B cell (primary cell): ENCODE measurements around the gene SH3RF3. TPM values are rescaled to one million over a fixed set of nuclear protein-coding genes. Genes with fewer than 3 reads are reported as not detected.

ENCODE experiments used
- ATAC-seq: fragments of 200-7000 bp; cut with Tn5 transposase; one replicate; pipeline ENCODE4 v1.10.0; 2021; ENCODE audit warnings: low read depth, mild to moderate bottlenecking, moderate number of reproducible peaks, moderate library complexity
- CTCF ChIA-PET: fragments of 350-600 bp; sonication (Branson Sonifier 250); formaldehyde crosslinking; loops from one replicate; lab custom pipeline; 2021; ENCODE audit warnings: antibody characterized with exemption, inconsistent platforms; lab: Charles Lee
- POLR2A ChIA-PET: fragments of 350-600 bp; sonication (Branson Sonifier 250); formaldehyde crosslinking; loops from one replicate; lab custom pipeline; 2021; ENCODE audit warnings: antibody characterized with exemption; lab: Charles Lee
- DNase-seq: peaks from one replicate; pipeline ENCODE4 v3.0.0; 2013
- H2AFZ ChIP-seq: 2 replicates; pipeline ENCODE4 v1.6.1; 2012; ENCODE audit warnings: mild to moderate bottlenecking, low read depth, low read length; ENCODE audit not compliant: insufficient read depth, poor library complexity, severe bottlenecking
- H3K27ac ChIP-seq, 2 donors: 1 replicate in 1 of 2; 2 replicates in 1 of 2; pipeline ENCODE4 v1.5.1; 2012 to 2013; ENCODE audit warnings: low read length in 2 of 2, mild to moderate bottlenecking in 2 of 2, moderate library complexity in 1 of 2
- H3K27me3 ChIP-seq, 4 experiments: fragments of 200-600 bp in 1 of 4; sonication (generic) in 1 of 4; replicated peaks in 1 of 4; 1 replicate in 2 of 4; 2 replicates in 2 of 4; pipeline versions ENCODE4 v1.6.1 to v1.7.0; 2013 to 2016; ENCODE audit warnings: low read length in 3 of 4, mild to moderate bottlenecking in 2 of 4, mixed read lengths in 1 of 4, moderate library complexity in 1 of 4; ENCODE audit not compliant: insufficient read depth in 4 of 4, control insufficient read depth in 3 of 4; ENCODE audit errors: control extremely low read depth in 1 of 4
- H3K36me3 ChIP-seq, 2 experiments: replicated peaks in 1 of 2; 1 replicate in 1 of 2; 2 replicates in 1 of 2; pipeline versions ENCODE4 v1.6.1 to v1.7.1; 2013; ENCODE audit warnings: low read length in 1 of 2; ENCODE audit not compliant: insufficient read depth in 2 of 2, control insufficient read depth in 1 of 2; ENCODE audit errors: control extremely low read depth in 1 of 2, extremely low read depth in 1 of 2
- H3K4me1 ChIP-seq, 2 donors: fragments of 200-600 bp in 1 of 2; sonication (generic) in 1 of 2; 1 replicate in 1 of 2; 2 replicates in 1 of 2; pipeline versions ENCODE4 v1.5.1 to v1.6.1; 2013 to 2017; ENCODE audit warnings: low read length in 2 of 2; ENCODE audit not compliant: control insufficient read depth in 2 of 2, insufficient read depth in 2 of 2
- H3K4me2 ChIP-seq: replicated peaks from 2 replicates; pipeline ENCODE3; 2012; ENCODE audit warnings: mild to moderate bottlenecking, low read depth, low read length; ENCODE audit not compliant: poor library complexity, severe bottlenecking
- H3K4me3 ChIP-seq, 5 experiments: fragments of 200-600 bp in 1 of 5; sonication (generic) in 1 of 5; 1 replicate in 3 of 5; 2 replicates in 2 of 5; pipeline versions ENCODE4 v1.5.1 to v1.7.0; 2011 to 2016; ENCODE audit warnings: low read length in 4 of 5, mild to moderate bottlenecking in 4 of 5, low read depth in 2 of 5, control low read depth in 1 of 5, moderate library complexity in 1 of 5; ENCODE audit not compliant: insufficient read depth in 1 of 5; ENCODE audit errors: control extremely low read depth in 1 of 5, extremely low read depth in 1 of 5
- H3K79me2 ChIP-seq: fragments of 200-600 bp; sonication (generic); one replicate; pipeline ENCODE4 v1.6.0; 2016; ENCODE audit warnings: low read length; ENCODE audit not compliant: control insufficient read depth, insufficient read depth
- H3K9ac ChIP-seq: fragments of 200-600 bp; sonication (generic); 2 replicates; pipeline ENCODE4 v1.6.1; 2017; ENCODE audit warnings: mild to moderate bottlenecking, low read length, moderate library complexity
- H3K9me3 ChIP-seq, 3 donors: one replicate each; pipeline versions ENCODE4 v1.6.1 to v1.7.1; 2013; ENCODE audit warnings: low read length in 2 of 3; ENCODE audit not compliant: control insufficient read depth in 2 of 3, insufficient read depth in 1 of 3; ENCODE audit errors: control extremely low read depth in 1 of 3
- H4K20me1 ChIP-seq: 2 replicates; pipeline ENCODE4 v1.6.0; 2012; ENCODE audit warnings: mild to moderate bottlenecking, low read length; ENCODE audit not compliant: insufficient read depth, control insufficient read depth, poor library complexity, severe bottlenecking
- H3K27ac Mint-ChIP-seq: one replicate; pipeline ENCODE4 v1.8.0; 2021; ENCODE audit warnings: mixed read lengths
- H3K27me3 Mint-ChIP-seq: one replicate; pipeline ENCODE4 v1.8.0; 2021; ENCODE audit warnings: mixed read lengths
- H3K4me1 Mint-ChIP-seq: one replicate; pipeline ENCODE4 v1.8.0; 2021; ENCODE audit warnings: mixed read lengths
- H3K4me3 Mint-ChIP-seq: one replicate; pipeline ENCODE4 v1.8.0; 2021; ENCODE audit warnings: mixed read lengths
- H3K9me3 Mint-ChIP-seq: one replicate; pipeline ENCODE4 v1.8.0; 2022; ENCODE audit warnings: mixed read lengths; ENCODE audit not compliant: insufficient read depth
- EZH2 ChIP-seq: IDR thresholded peaks from 2 replicates; pipeline ENCODE4 v1.6.1; 2012; ENCODE audit warnings: borderline replicate concordance, low read depth, mild to moderate bottlenecking, moderate library complexity, low read length; ENCODE audit not compliant: insufficient read depth, poor library complexity, severe bottlenecking
- WGBS: methylation state at CpG from one replicate; pipeline ENCODE4 v1.1.5; 2013; ENCODE audit warnings: missing lambda C conversion rate; ENCODE audit not compliant: insufficient coverage; 5-methylcytosine and 5-hydroxymethylcytosine counted together
- intact Hi-C: fragments of 100-400 bp; cut with micrococcal nuclease; formaldehyde crosslinking; loops from one replicate; pipeline ENCODE4 v1.10.0; 2022
- polyA plus RNA-seq: library from polyadenylated mRNA; depleted of rRNA; stranded (reverse); fragments of >200 nt; gene quantifications from 2 replicates; pipeline ENCODE4 v1.2.3, GENCODE V29; 2012
- total RNA-seq, 2 donors: library from RNA; stranded (reverse); fragments of 120-200 nt in 1 of 2; gene quantifications; 1 replicate in 1 of 2; 2 replicates in 1 of 2; pipeline versions ENCODE4 v1.2.3 to v1.2.4, GENCODE V29; 2013 to 2022
- TF ChIP-seq, protein P1 (sequence below): fragments of 200-600 bp; IDR thresholded peaks from one replicate; pipeline ENCODE4 v1.8.0; 2022; ENCODE audit warnings: antibody characterized with exemption, mild to moderate bottlenecking

SH3RF3 gene
- total and polyA plus RNA-seq, 2 donors (not counting 1 experiment from before 2014, with no cell fraction given): 0.07 to 1.2 TPM

DNA sequence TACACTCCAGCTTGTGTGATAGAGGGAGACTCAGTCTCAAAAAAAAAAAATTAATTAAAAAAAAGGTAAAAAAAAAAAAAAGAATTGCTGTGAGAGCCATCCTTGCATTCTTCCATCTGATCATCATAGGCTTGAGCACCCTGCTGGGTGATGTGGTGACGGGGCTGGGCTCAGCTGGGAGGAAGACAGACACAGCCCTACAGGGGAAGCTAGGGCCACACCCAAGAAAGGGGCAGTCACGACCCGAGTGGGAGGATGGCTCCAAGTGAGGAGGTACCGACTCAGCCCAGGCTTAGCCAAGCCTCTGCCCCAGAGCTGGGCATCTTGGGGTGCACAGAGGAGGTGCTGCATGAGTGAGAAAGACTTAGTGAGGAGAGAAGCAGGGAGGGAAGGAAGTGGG lies 165.5 kb downstream of the SH3RF3 start:
- Mint-ChIP-seq H3K27ac (no peak overlapping the region), H3K4me3 (no peak overlapping the region), H3K27me3 (no peaks in the 10 kb centered on the region), H3K4me1 (no peaks in the 10 kb centered on the region), H3K9me3 (no peaks in the 10 kb centered on the region)
- Histone ChIP-seq H3K9me3 (peaks cover 0 to 14% (median 0%) of the 10 kb centered on the region in 3 donors), H3K4me1 (no peaks in the 10 kb centered on the region), H2AFZ (no peak overlapping the region), H4K20me1 (no peaks in the 10 kb centered on the region), H3K4me3 (no peak overlapping the region), H3K4me2 (no peak overlapping the region), H3K36me3 (no peaks in the 10 kb centered on the region), H3K27me3 (no peaks in the 10 kb centered on the region), H3K79me2 (peaks cover 7% of the 10 kb centered on the region), H3K27ac (no peak overlapping the region), H3K9ac (no peak overlapping the region)
- intact Hi-C loops: no loop called here
- ChIA-PET POLR2A (no interaction called here), CTCF (no interaction called here)
- TF ChIP-seq, protein P1, sequence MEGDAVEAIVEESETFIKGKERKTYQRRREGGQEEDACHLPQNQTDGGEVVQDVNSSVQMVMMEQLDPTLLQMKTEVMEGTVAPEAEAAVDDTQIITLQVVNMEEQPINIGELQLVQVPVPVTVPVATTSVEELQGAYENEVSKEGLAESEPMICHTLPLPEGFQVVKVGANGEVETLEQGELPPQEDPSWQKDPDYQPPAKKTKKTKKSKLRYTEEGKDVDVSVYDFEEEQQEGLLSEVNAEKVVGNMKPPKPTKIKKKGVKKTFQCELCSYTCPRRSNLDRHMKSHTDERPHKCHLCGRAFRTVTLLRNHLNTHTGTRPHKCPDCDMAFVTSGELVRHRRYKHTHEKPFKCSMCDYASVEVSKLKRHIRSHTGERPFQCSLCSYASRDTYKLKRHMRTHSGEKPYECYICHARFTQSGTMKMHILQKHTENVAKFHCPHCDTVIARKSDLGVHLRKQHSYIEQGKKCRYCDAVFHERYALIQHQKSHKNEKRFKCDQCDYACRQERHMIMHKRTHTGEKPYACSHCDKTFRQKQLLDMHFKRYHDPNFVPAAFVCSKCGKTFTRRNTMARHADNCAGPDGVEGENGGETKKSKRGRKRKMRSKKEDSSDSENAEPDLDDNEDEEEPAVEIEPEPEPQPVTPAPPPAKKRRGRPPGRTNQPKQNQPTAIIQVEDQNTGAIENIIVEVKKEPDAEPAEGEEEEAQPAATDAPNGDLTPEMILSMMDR: no peak
- no peak for TF ChIP-seq EZH2
- WGBS: 90% methylated on average over 4 of the region's 4 CpGs
- no peak for DNase-seq
- no peak for ATAC-seq

DNA sequence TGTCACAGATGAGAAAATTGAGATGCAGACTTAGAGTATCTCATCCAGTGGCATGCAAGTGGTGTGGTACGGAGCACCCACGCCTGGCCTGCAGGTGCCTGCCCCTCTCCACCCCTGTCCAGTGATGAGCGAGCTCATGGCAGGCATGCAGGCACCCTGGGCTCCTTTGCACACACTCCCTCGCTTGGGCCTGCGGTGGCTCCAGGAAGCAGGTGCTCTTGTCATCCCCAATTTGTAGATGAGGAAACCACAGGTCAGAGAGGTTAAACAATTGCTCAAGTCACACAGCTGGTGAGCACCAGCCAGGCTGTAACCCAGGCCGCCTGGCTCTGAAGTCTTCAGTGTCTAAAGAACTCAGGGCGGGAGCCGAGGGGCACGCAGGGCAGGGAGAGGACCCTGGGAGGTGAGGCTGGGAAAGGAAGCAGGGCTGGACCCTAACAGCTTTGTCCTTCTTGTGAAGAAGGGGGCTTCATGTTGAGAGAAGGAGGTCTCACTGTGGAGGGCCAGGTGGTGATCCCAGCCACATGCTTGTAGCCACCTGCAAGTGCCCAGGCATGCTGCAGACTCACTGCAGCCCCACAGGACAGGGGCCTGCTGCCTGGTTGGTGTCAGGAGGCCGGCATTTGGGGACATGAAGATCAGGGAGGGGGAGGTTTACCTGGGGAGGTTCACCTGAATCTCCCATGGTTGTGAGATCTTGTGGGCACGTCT lies 166.2 kb downstream of the SH3RF3 start:
- Histone ChIP-seq H3K9me3 (peaks cover 0 to 14% (median 0%) of the 10 kb centered on the region in 3 donors), H3K4me2 (no peak overlapping the region), H3K4me1 (no peaks in the 10 kb centered on the region), H3K27me3 (no peaks in the 10 kb centered on the region), H3K79me2 (peaks cover 7% of the 10 kb centered on the region), H3K36me3 (no peaks in the 10 kb centered on the region), H3K9ac (no peak overlapping the region), H4K20me1 (no peaks in the 10 kb centered on the region), H2AFZ (no peak overlapping the region), H3K4me3 (no peak overlapping the region), H3K27ac (no peak overlapping the region)
- ChIA-PET POLR2A (no interaction called here), CTCF (no interaction called here)
- no peak overlapping the region for H3K27ac Mint-ChIP-seq
- ATAC-seq (no peak), DNase-seq (no peak)
- H3K4me1 Mint-ChIP-seq: no peaks in the 10 kb centered on the region
- no peak overlapping the region for H3K4me3 Mint-ChIP-seq
- intact Hi-C loops: no loop called here
- 78% methylated on average over 11 of the region's 11 CpGs for WGBS
- no peaks in the 10 kb centered on the region for H3K27me3 Mint-ChIP-seq
- TF ChIP-seq EZH2: no peak
- TF ChIP-seq, protein P1: no peak
- H3K9me3 Mint-ChIP-seq: no peaks in the 10 kb centered on the region
